ENCODE measurements around the gene TMEM225B.

GRCh38 chr7:99601656-99602310 is 3.7 kb downstream of the TMEM225B start:
- no peak for TF ChIP-seq CTCF (IDR thresholded peaks at IDR 0.05)
- no peak for TF ChIP-seq EP300 (IDR thresholded peaks at IDR 0.05)

Measured in ovary (tissue), 3 donors.